Astrocyte of the spinal cord (primary cell): ENCODE measurements around the gene PHPT1.

ENCODE experiments used
- DNase-seq: peaks from one replicate; pipeline ENCODE4 v3.0.0; 2011; ENCODE audit warnings: low read depth, low spot score
- H3K4me3 ChIP-seq: 2 replicates; pipeline ENCODE4 v1.5.1; 2011; ENCODE audit warnings: low read depth, mild to moderate bottlenecking, low read length, moderate library complexity
- in situ Hi-C: cut with HindIII; loops from 2 replicates; pipeline ENCODE4 v1.10.0; 2017; ENCODE audit warnings: low sequenced_read_pairs
- TF ChIP-seq, protein P1 (sequence below): IDR thresholded peaks from 2 replicates; pipeline ENCODE4 v1.5.1; 2012; ENCODE audit warnings: low read depth, mild to moderate bottlenecking, low read length, inconsistent platforms

Gene PHPT1

DNA sequence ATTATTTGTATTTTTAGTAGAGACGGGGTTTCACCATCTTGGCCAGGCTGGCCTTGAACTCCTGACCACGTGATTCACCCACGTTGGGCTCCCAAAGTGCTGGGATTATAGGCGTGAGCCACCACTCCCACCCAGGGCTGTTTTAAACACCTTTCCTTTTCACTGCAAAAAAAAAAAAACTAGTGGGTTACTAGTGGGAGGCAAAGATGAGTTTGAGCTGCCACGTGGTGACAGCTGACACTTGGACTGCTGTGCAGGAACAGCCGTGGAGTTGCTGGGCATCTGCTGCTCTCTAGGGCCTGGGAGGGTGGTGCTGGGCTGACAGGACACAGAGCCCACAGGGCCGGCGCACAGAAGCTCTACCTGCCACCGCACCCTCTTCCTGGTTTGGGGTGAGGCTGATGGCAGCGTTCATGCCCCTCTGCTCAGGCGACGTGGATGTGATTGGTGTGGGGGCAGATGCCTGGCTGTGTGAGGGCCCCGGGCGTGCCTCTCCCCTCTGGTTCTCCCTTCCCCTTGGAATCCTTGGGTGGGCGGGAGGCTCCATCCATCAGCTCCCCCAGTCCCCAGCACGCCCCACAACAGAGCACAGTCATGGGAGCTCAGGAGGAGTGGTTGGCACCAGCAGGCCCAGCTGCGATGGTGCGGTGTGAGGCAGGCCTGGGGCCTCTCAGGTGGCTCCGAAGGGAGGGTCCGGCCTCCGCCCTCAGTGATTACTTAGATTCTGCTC, 24.5 kb upstream of the PHPT1 start:
- no peak for DNase-seq
- TF ChIP-seq, protein P1, sequence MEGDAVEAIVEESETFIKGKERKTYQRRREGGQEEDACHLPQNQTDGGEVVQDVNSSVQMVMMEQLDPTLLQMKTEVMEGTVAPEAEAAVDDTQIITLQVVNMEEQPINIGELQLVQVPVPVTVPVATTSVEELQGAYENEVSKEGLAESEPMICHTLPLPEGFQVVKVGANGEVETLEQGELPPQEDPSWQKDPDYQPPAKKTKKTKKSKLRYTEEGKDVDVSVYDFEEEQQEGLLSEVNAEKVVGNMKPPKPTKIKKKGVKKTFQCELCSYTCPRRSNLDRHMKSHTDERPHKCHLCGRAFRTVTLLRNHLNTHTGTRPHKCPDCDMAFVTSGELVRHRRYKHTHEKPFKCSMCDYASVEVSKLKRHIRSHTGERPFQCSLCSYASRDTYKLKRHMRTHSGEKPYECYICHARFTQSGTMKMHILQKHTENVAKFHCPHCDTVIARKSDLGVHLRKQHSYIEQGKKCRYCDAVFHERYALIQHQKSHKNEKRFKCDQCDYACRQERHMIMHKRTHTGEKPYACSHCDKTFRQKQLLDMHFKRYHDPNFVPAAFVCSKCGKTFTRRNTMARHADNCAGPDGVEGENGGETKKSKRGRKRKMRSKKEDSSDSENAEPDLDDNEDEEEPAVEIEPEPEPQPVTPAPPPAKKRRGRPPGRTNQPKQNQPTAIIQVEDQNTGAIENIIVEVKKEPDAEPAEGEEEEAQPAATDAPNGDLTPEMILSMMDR = no peak
- no peak overlapping the region for H3K4me3 ChIP-seq
- in situ Hi-C loops = no loop called here

DNA sequence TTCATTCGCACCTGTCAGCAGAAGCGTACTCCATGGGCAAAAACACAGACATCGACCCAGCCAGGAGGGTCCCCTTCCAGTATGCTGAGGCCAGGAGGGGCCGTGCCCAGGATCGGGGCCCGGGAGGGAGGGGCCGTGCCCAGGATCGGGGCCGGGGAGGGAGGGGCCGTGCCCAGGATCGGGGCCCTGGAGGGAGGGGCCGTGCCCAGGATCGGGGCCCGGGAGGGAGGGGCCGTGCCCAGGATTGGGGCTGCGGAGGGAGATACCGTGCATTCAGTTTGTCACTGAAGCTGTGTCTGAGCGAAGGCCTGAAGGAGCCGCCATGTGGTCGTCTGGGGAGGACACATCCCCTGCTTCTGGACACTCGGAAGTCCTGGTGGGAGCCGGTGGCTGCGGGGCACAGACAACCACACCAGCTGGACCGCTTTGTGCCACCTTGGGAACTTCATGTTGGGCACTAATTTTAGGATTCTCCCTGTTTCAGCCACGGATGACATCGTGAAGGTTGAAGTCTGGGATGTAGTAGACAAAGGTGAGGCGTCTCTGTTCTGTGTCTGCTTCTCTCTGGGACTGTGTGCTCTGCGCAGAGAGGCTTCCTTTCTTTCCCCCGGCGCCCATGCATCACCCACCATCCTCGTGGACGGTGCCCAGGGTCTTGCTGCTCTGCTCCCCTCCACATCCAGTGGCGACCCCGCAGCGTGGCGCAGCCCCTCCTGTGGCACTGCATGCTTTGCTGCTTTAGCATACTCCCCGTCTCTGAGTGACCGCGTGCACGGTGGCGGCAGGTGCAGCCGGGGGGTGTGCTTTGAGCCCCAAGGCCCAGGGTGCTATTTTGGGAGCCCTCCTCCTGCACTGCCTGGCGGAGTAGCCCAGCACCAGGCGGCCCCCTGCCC, 23.7 kb upstream of the PHPT1 start:
- DNase-seq = no peak
- in situ Hi-C loops = no loop called here
- TF ChIP-seq, protein P1 = no peak

GRCh38 chr9:136826188-136826541, 23.0 kb upstream of the PHPT1 start:
- no peak for DNase-seq
- in situ Hi-C loops = no loop called here
- no peak overlapping the region for H3K4me3 ChIP-seq
- TF ChIP-seq, protein P1 = no peak

More for the DNA sequence above, 23.7 kb upstream of the PHPT1 start:
- H3K4me3 ChIP-seq = no peak overlapping the region

DNA sequence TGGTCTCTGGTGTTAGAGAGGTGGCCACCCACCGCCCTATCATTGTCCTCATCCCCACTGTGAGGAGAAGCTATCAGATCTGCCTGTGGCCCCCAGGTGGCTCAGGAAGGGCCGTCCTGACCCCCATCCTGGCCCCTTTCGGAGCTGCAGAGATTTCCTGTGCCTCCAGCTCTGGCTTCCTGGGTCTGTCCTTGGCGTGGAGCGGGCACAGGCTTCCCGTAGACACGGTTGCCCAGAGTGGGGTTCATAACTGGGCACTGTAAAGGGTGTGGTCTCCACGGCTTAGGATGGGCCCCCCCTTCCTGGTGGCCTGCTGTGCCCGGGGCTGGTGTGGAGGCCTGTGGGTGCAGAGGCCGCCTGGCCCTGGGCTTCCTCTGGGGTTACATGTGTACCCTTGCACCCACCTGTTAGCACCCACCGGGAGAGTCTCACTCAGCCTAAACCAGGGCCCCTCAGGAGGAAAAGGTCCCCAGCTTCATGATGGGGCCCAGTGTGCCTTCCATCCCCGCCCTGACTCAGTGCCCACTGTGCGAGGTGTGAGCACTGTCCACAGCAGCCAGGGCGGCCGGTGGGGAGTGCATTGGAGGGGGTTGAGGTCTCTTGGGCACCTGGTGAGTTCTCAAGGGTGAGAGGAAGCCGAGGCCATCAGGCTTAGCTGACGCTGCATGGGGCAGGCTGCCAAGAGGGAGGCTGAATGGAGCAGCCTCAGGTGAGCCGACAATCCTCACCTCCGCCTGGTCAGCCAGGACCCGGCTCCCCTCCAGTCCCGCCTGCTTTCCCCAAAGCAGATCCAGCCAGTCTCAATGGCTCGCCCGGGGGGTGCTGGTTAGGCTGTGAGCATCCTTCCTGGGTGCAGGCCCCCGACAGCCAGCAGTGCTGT, 22.3 kb upstream of the PHPT1 start:
- in situ Hi-C loops = no loop called here
- H3K4me3 ChIP-seq = no peak overlapping the region
- TF ChIP-seq, protein P1 = no peak
- no peak for DNase-seq

DNA sequence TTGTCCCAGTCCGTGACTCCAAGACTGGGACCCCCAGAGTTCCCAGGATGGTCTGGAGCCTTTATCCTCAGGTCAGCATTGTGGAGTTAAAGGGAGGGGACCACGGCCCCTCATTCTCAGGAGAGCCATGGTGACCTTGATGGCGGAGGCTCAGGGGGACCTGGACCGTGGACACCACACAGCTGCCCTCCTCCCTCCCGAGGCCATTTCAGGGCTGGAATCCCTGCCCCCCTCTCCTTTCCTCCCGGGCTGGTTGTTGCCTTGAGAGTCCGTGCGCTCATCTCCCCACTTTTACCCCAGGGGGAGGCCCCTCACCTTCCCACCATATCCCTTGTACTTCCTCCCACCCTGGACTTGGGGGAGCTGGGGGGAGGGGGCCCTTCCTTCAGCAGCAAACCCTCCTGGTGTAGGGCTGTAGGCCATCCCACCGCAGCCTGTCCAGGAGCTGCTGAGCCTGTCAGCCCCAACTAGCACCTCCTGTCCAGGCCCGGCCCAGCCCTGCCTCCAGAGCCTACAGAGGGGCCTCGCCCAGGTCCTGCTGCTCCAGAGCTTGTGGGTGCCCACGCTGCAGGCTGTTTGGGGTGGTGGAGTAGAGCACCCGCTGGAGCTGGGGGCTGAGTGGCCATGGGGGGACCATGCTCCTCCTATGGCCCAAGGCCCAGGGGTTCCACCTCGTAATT, 21.3 kb upstream of the PHPT1 start:
- in situ Hi-C loops = no loop called here
- no peak for DNase-seq
- TF ChIP-seq, protein P1 = no peak
- no peak overlapping the region for H3K4me3 ChIP-seq
